Subcutaneous abdominal adipose tissue (tissue), 5 donors: ENCODE data around the gene EPB41.

Experiments used
- H3K27ac ChIP-seq: one replicate; pipeline ENCODE4 v1.7.0; 2013; ENCODE audit warnings: low read depth, mild to moderate bottlenecking, inconsistent platforms, low read length, moderate library complexity
- H3K27me3 ChIP-seq, 5 donors: one replicate each; pipeline ENCODE4 v1.7.0; 2013; ENCODE audit warnings: low read length in 5 of 5, inconsistent platforms in 1 of 5; ENCODE audit not compliant: control insufficient read depth in 5 of 5, insufficient read depth in 4 of 5
- H3K36me3 ChIP-seq, 5 donors: one replicate each; pipeline ENCODE4 v1.7.0; 2013; ENCODE audit warnings: low read length in 5 of 5; ENCODE audit not compliant: control insufficient read depth in 5 of 5, insufficient read depth in 5 of 5
- H3K4me1 ChIP-seq, 5 donors: one replicate each; pipeline ENCODE4 v1.7.0; 2013; ENCODE audit warnings: low read length in 5 of 5, mild to moderate bottlenecking in 3 of 5, moderate library complexity in 1 of 5; ENCODE audit not compliant: control insufficient read depth in 5 of 5, insufficient read depth in 5 of 5
- H3K4me3 ChIP-seq, 5 donors: one replicate each; pipeline ENCODE4 v1.7.0; 2013; ENCODE audit warnings: low read length in 5 of 5, low read depth in 1 of 5
- H3K9ac ChIP-seq, 5 donors: one replicate each; pipeline ENCODE4 v1.7.0; 2013; ENCODE audit warnings: low read length in 5 of 5, mild to moderate bottlenecking in 4 of 5, moderate library complexity in 3 of 5
- H3K9me3 ChIP-seq, 5 donors: one replicate each; pipeline ENCODE4 v1.7.0; 2013; ENCODE audit warnings: low read length in 5 of 5; ENCODE audit not compliant: control insufficient read depth in 5 of 5
- donor health status: healthy.
- donor health status: healthy.
- donor health status: healthy.
- donor health status: healthy.
- donor health status: healthy.

EPB41 gene

DNA sequence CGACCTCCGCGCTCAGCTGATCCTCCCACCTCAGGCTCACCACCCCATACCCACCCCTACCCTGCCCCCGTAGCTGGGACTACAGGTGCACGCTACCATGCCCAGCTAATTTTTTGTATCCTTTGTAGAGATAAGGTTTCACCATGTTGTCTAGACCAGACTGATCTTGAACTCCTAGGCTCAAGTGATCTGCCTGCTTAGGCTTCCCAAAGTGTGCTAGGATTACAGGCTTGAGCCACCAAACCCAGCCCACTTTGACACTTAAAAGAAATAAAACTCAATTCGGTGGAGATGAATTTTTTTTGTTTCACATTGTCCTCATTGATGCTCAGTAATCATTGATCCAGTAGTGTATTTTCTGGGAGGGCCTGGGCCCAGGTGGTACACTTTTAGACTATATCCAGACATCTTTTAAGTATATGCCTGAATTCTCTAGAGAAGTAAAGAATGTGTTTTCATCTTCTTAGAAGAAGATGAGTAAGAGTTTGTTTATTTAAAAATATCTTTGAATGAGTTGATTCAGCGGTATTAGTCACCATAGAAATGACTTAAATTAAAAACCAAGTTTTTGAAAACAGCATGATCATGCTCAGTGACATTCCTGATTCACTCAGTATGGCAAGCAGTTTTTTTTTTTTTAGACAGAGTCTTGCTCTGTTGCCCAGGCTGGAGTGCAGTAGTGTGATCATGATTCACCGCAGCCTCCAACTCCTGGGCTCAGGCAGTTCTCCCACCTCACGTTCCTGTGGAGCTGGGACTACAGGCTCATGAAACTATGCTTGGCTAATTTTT is 57.8 kb downstream of the EPB41 start:
- H3K27me3 ChIP-seq = no peaks in the 10 kb centered on the region

DNA sequence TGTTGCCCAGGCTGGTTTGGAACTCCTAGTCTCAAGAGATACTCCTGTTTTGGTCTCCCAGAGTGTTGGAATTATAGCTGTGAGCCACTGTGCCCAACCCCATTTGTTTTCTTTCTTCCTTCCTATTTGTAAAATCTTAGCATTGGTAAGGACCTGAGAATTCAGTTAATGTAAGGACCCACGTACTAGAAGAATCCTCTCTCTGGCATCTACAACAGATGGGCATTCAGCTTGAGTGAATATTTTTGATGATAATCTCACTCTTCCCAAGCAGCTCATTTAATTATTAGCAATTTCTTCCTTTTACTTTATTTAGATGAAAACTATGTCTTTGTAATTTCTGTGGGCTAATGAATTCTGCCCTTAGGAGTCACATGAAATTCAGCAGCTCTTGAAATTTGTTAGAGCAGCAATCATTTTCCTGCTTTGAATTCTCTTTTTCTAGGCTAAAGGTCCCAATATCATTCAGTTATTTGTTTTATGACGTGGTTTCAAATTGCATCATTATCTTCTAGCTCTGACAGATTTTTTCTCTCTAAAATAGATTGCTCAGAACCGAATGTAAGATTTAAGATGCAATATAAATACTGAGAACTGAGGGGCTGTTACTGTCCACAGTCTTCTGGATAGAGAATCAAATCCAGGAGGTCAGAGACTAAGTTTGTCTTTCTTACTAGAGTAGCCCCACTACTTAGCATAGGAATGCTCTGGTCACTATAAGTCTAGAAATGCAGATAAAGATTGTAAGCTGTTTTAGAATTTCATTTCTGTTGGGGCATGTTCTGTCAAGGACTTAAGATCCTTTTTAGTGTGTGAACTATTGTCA is 59.4 kb downstream of the EPB41 start:
- H3K4me1 ChIP-seq = peaks cover 0 to 22% (median 14%) of the 10 kb centered on the region in 5 donors
- H3K27ac ChIP-seq = peak overlapping the region; percentile 78

More for the DNA sequence above, 57.8 kb downstream of the EPB41 start:
- peaks cover 0 to 22% (median 14%) of the 10 kb centered on the region in 5 donors for H3K4me1 ChIP-seq
- no peak overlapping the region for H3K4me3 ChIP-seq
- H3K9me3 ChIP-seq = no peaks in the 10 kb centered on the region
- H3K9ac ChIP-seq = no peak overlapping the region
- H3K27ac ChIP-seq = peak overlapping the region; percentile 78
- H3K36me3 ChIP-seq = no peaks in the 10 kb centered on the region

DNA sequence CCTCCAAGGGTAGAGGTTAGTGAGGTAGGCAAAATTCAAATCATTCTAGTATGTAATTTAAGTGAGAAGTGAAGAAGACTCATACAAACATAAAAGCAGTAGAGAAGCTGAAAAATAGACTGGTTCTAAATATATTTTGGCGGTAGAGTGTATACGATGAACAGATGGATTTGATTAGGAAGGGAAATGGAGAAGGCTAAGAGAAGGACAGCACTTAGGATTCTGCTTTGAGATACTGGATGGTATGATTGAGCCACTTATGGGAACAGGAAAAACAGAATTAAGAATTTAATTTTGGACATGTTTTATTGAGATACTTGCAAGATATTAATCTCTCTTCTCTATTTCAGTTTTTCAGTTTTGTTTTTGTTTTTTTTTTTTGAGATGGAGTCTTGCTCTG is 60.1 kb downstream of the EPB41 start:
- Histone ChIP-seq H3K36me3 (no peaks in the 10 kb centered on the region), H3K9me3 (no peaks in the 10 kb centered on the region), H3K27ac (peak overlapping the region; percentile 78)

More for the DNA sequence above, 59.4 kb downstream of the EPB41 start:
- no peaks in the 10 kb centered on the region for H3K36me3 ChIP-seq
- H3K27me3 ChIP-seq = no peaks in the 10 kb centered on the region
- no peak overlapping the region for H3K4me3 ChIP-seq
- H3K9me3 ChIP-seq = no peaks in the 10 kb centered on the region
- peak overlapping the region in 1 of 5 donors; percentile 80 for H3K9ac ChIP-seq

DNA sequence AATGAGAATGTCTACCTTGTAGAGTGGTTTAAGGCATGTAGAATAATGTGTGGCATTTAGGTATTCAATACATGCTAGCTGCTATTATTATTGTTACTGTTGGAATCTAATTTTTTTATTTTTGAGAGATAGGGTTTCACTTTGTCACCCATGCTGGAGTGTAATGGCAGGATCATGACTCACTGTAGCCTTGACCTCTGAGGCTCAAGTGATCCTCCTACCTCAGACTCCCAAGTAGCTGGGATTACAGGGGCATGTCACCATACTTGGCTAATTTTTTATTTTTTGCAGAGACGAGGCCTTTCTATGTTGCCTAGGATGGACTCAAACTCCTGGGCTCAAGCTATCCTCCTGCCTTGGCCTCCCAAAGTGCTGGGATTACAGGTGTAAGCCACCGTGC is 61.9 kb downstream of the EPB41 start:
- H3K4me1 ChIP-seq = peaks cover 0 to 41% (median 21%) of the 10 kb centered on the region in 5 donors
- H3K9ac ChIP-seq = no peak overlapping the region
- H3K36me3 ChIP-seq = no peaks in the 10 kb centered on the region
- no peak overlapping the region for H3K27ac ChIP-seq
- H3K4me3 ChIP-seq = no peak overlapping the region
- H3K9me3 ChIP-seq = no peaks in the 10 kb centered on the region
- H3K27me3 ChIP-seq = no peaks in the 10 kb centered on the region

More for the DNA sequence above, 60.1 kb downstream of the EPB41 start:
- peak overlapping the region in 1 of 5 donors; percentile 80 for H3K9ac ChIP-seq
- H3K4me3 ChIP-seq = no peak overlapping the region
- H3K27me3 ChIP-seq = no peaks in the 10 kb centered on the region
- H3K4me1 ChIP-seq = peaks cover 0 to 24% (median 14%) of the 10 kb centered on the region in 5 donors

DNA sequence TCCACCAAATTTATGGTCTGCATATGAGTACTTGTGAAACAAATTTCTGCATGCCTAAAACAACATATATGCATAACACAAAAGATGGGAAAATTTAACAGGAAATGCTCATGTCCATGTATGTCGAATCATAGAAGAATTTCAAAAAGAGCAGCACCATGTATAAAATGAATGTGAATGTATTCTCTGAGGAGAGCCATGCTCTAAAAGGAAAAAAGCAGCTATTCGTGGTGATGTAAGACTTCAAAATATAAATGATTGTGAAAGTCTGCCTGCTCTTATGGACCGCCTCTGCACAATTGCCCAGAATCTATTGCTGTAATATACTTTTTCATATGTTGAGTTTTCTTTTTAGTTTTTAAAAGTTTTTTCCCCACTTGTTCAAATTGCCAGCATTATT is 66.8 kb downstream of the EPB41 start:
- Histone ChIP-seq H3K9ac (no peak overlapping the region), H3K36me3 (no peaks in the 10 kb centered on the region), H3K9me3 (peaks cover 0 to 4% (median 0%) of the 10 kb centered on the region in 5 donors), H3K4me1 (peaks cover 0 to 29% (median 16%) of the 10 kb centered on the region in 5 donors), H3K27ac (peak overlapping the region; percentile 62), H3K27me3 (no peaks in the 10 kb centered on the region), H3K4me3 (no peak overlapping the region)

DNA sequence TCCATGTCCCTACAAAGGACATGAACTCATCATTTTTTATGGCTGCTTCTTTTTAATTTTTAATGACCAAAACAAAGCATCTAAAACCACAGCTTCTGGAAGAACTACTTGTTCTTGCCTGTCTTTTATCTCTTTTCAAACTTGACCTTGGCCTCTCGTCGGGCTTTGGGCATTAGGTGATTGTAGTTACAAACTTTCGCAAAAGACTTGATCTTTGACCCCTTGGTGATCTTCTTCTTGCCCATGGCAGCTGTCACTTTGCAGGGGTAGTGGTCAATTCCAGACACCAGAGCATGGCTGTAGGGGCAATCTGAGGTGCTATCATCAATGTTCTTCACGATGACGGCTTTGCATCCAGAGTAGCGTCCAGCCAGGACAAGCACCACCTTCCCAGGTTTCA is 67.8 kb downstream of the EPB41 start:
- H3K9ac ChIP-seq = no peak overlapping the region
- no peak overlapping the region for H3K4me3 ChIP-seq
- H3K9me3 ChIP-seq = peaks cover 0 to 4% (median 0%) of the 10 kb centered on the region in 5 donors
- H3K36me3 ChIP-seq = no peaks in the 10 kb centered on the region
- H3K27ac ChIP-seq = no peak overlapping the region
- H3K4me1 ChIP-seq = peaks cover 0 to 29% (median 18%) of the 10 kb centered on the region in 5 donors
- no peaks in the 10 kb centered on the region for H3K27me3 ChIP-seq

DNA sequence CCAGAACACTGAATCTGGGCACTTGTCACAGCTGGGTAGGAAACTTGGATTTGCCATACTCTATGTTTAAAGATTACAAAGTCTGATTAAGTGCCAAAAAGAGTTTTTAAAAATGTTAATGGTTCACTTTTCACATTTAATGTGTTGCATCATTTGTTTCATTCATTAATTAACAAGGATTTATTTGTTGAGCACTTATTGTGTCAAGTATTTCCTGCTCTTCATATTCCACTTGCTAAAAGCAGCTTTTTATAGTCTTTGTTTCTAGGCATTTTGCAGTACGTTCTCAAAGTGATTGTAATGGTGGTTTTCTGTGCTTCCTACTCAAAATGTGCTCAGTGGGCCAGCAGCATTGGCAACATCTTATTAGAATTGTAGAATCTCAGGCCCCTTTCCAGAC is 68.7 kb downstream of the EPB41 start:
- Histone ChIP-seq H3K36me3 (peaks cover 0 to 5% (median 0%) of the 10 kb centered on the region in 5 donors), H3K9ac (peak overlapping the region in 1 of 5 donors; percentile 38), H3K9me3 (peaks cover 0 to 4% (median 0%) of the 10 kb centered on the region in 5 donors), H3K4me3 (no peak overlapping the region), H3K27me3 (no peaks in the 10 kb centered on the region), H3K27ac (no peak overlapping the region), H3K4me1 (peaks cover 0 to 29% (median 18%) of the 10 kb centered on the region in 5 donors)

DNA sequence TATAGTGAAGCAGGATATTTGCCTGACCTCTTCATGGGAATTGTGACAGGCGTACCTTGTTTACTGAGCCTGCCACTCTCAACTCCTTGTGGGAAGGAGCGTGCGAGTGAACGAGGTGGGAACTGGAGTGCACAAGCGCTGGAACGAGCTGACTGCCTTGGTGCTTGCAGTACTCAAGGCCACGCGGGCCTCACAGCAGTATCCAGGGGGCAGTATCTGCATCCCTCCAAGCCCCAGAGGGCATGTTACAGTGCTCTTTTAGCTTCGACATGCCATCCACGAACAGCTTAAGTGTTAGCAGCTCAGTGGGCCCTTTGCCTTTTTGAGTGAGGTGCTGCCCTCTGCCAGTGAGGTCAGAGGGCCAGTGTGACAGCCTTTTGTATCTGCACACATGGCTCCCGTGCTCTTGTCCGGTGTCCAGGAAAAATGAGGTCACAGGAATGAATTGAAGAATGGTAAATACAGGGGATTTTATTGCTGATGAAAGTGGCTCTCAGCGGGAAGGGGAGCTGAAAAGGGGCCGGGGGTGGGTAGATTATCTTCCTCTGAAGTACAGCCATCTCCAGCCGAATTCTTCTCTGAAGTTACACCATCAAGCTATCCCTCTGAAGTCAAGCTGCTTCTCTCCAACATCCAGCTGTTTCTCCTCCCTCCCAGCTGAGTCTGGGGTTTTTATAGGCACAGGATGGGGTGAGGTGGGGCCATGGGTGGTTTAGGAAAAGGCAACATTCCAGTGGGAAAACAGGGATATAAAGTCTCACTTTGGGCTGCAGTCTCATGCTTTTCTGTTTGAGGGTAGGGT is 69.3 kb downstream of the EPB41 start:
- H3K36me3 ChIP-seq = peaks cover 0 to 5% (median 0%) of the 10 kb centered on the region in 5 donors
- peaks cover 0 to 29% (median 18%) of the 10 kb centered on the region in 5 donors for H3K4me1 ChIP-seq
- H3K9me3 ChIP-seq = peaks cover 0 to 4% (median 0%) of the 10 kb centered on the region in 5 donors
- H3K27me3 ChIP-seq = no peaks in the 10 kb centered on the region
- H3K27ac ChIP-seq = peak overlapping the region; percentile 41
- peak overlapping the region in 2 of 5 donors; percentile 8 to 38 for H3K9ac ChIP-seq
- H3K4me3 ChIP-seq = no peak overlapping the region

DNA sequence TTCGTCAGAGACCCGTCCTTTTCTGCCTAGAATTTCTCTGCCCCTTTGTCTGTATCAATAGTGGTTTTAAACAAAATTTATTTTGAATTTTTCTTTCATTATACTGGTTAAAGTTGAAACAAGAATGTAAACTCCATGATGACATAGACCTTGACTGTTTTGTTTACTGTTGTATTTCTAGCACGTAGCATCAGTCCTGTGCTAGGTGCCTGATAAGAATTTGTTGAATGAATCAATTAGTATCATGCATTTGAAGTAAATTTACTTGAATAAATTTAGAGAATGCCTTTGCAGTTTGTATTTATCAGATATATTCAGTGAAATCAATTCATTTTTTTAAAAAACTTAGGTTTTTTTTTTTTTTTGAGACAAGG is 69.9 kb downstream of the EPB41 start:
- Histone ChIP-seq H3K27me3 (no peaks in the 10 kb centered on the region), H3K9me3 (peaks cover 0 to 4% (median 0%) of the 10 kb centered on the region in 5 donors), H3K27ac (peak overlapping the region; percentile 41), H3K4me1 (peaks cover 0 to 27% (median 18%) of the 10 kb centered on the region in 5 donors), H3K9ac (peak overlapping the region in 2 of 5 donors; percentile 8 to 35), H3K4me3 (no peak overlapping the region), H3K36me3 (peaks cover 0 to 7% (median 0%) of the 10 kb centered on the region in 5 donors)
